Motor neuron (in vitro differentiated cells): ENCODE measurements around the gene TNS1. TPM values are rescaled to one million over a fixed set of nuclear protein-coding genes. Genes with fewer than 3 reads are reported as not detected.

Source experiments
- ATAC-seq, 8 experiments: fragments of 200-7000 bp; cut with Tn5 transposase; replicated peaks in 6 of 8; 2 replicates each; pipeline ENCODE4 v1.8.0; 2021; ENCODE audit warnings: mild to moderate bottlenecking in 8 of 8, moderate library complexity in 8 of 8
- H3K27ac ChIP-seq, 2 donors: fragments of 250-450 bp; sonication (Bioruptor Pico); 2 replicates each; pipeline ENCODE4 v1.9.0; 2021; ENCODE audit warnings: antibody characterized with exemption in 2 of 2, mild to moderate bottlenecking in 2 of 2, moderate library complexity in 1 of 2
- H3K4me1 ChIP-seq, 2 donors: fragments of 250-450 bp; sonication (Bioruptor Pico); replicated peaks in 1 of 2; 2 replicates each; pipeline ENCODE4 v1.6.1; 2021; ENCODE audit warnings: antibody characterized with exemption in 2 of 2, mild to moderate bottlenecking in 2 of 2, moderate library complexity in 1 of 2
- H3K4me3 ChIP-seq, 5 donors: fragments of 250-450 bp; sonication (Bioruptor Pico); 2 replicates each; pipeline ENCODE4 v1.9.0; 2021; ENCODE audit warnings: antibody characterized with exemption in 5 of 5, mild to moderate bottlenecking in 5 of 5, moderate library complexity in 4 of 5
- WGBS, 10 experiments: fragments of 450-650 bp; shearing (Covaris generic); methylation state at CpG; one replicate each; pipeline ENCODE4 v1.0.0; 2022; 5-methylcytosine and 5-hydroxymethylcytosine counted together
- in situ Hi-C, 9 experiments: fragments of 400-800 bp; cut with MboI; loops; one replicate each; pipeline ENCODE4 v1.15.0; 2021; ENCODE audit warnings: low sequenced_read_pairs in 9 of 9, low pct_unique_long_range_greater_than_20kb in 2 of 9; ENCODE audit not compliant: unreplicated experiment in 9 of 9
- total RNA-seq, 8 experiments: library from RNA; unstranded; fragments of 300-600 nt; gene quantifications; 2 replicates each; pipeline versions ENCODE4 v1.2.3 to v1.2.4, GENCODE V29; 2022

The TNS1 gene
- total RNA-seq, 8 experiments from 2014 or later: 2.3 to 41.7 (median 11.4) TPM

DNA sequence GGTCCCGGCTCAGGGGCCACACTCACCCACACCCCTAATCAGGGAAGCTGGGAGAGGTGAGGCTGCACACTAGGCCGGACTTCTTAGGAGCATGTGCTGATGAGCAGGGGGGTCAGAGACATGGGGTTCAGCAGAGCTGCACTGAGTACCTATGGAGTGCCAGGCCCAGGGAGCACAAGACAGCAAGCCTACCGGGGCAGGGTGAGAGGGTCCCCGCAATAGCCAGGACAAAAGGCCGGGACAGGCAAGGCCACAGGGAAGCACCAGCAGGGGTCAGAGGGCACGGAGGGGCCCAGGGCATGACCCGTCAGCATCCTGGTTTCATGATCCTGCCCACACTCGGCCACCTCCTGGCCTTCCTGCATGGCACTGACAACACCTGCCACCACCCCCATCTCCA is 73.5 kb downstream of the TNS1 start:
- Histone ChIP-seq H3K4me1 (peaks cover 15 to 18% of the 10 kb centered on the region in 2 donors), H3K27ac (no peak overlapping the region), H3K4me3 (no peak overlapping the region)
- 85 to 100% methylated on average over 3 to 4 of the region's 8 CpGs; no CpG with 5 or more reads in 8 of the 10 experiments for WGBS, 10 experiments
- no peak for ATAC-seq
- in situ Hi-C loops: no loop called here

DNA sequence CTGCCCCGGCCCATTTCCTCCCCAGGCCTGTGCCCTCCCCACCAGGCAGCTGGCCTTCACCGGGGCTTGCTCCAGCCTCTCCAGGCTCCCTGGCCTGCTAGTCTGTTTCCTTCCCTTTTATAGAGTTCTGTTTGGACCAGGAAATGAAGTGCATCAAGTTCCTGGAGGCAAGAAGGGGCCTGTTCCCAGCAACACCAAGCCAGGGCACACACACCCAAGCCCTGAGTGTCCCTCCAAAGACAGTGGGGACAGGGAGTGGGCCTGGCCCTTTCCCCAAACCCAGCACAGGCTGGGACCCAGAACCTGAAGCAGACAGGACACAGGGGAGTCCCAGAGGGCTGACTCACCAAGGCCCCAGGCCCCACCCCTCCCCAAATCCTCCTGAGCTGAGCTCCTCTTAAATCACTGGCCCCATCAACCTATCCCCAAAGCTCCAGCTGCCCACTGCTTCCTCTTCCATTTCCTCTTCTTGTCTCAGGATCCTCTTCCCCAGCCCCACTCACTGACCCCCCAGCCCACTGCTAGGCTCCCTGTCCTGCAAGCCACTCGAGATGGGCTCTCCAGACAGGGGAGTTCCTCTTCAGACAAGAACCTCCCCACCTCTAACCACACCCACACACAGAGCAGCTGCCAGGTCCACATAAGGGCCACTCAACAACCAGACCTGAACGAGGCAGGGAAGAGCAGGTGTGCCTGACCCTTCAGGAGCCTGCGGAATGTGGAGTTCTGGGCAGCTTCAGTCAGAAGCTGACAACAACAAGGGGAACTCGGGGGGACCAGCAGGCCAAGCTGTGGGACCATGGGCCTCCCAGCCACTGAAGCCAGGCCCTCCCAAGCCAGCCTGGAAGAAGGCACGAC is 74.2 kb downstream of the TNS1 start:
- ATAC-seq: peak in 2 of 8 experiments; percentile 9 to 26
- no peak overlapping the region for H3K27ac ChIP-seq
- in situ Hi-C loops: no loop called here
- 29 to 100% (median 40%) methylated on average over 1 of the region's 7 CpGs; no CpG with 5 or more reads in 7 of the 10 experiments for WGBS, 10 experiments
- peaks cover 14 to 18% of the 10 kb centered on the region in 2 donors for H3K4me1 ChIP-seq
- no peak overlapping the region for H3K4me3 ChIP-seq

DNA sequence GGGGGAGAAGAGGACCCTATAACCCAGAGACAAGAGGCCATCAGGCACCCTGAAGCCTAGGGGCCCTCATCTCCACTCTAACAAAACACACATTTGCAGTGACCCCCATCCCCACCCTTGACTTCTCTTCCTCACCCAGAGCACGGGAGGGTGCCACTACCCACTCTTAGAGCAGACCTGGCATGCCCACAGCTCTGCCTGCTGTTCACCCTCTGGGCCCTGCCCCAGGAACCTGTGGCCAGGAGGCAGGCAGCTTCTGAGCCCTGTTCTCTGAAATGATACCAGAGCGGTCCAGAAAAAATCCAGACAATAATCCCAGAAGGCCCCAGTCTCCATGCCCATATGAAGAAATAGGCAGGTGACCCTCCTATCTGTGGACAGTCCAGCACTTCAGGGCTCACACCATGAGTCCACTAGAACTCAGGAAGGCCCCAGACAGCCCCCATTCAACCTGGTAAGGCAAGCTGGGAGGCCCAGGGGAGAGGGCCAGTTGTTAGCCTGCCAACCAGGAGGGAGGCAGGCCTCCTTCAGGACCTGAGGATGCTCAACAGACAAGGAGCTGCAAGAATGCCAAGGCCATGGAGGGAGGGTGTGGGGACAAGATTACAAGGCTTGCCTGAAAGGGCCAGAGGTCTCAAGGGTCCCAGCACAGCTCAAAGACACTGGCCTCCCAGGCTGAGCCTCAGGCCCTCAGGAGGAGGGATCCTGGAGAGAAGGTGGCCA is 75.0 kb downstream of the TNS1 start:
- Histone ChIP-seq H3K4me1 (peaks cover 6 to 11% of the 10 kb centered on the region in 2 donors), H3K4me3 (no peak overlapping the region), H3K27ac (no peak overlapping the region)
- WGBS, 10 experiments: 57 to 88% (median 67%) methylated on average over 1 to 2 of the region's 2 CpGs; no CpG with 5 or more reads in 7 of the 10 experiments
- ATAC-seq: no peak
- in situ Hi-C loops: no loop called here

DNA sequence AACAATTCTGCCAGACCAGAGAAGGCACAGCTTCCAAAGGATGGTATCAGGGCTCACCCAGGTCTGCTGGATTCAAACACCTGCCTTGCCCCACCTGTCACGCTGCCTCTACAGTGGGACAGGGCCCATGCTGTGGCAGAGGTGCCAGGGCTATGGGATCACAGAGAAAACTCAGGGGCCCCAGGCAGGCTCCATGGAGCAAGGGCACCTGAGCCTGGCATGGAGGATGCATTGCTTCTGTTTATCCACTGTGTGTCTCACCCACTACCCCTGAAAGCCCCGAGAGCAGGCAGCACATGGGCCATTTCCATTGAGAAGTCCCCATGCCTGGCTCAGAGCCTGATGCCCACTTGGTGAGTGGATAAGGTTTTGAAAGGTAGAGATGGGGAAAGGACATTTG is 76.0 kb downstream of the TNS1 start:
- 80 to 100% (median 100%) methylated on average over 1 of the region's 2 CpGs; no CpG with 5 or more reads in 6 of the 10 experiments for WGBS, 10 experiments
- H3K4me1 ChIP-seq: peaks cover 0 to 12% of the 10 kb centered on the region in 2 donors
- in situ Hi-C loops: no loop called here
- no peak for ATAC-seq
- no peak overlapping the region for H3K27ac ChIP-seq
- no peak overlapping the region for H3K4me3 ChIP-seq

DNA sequence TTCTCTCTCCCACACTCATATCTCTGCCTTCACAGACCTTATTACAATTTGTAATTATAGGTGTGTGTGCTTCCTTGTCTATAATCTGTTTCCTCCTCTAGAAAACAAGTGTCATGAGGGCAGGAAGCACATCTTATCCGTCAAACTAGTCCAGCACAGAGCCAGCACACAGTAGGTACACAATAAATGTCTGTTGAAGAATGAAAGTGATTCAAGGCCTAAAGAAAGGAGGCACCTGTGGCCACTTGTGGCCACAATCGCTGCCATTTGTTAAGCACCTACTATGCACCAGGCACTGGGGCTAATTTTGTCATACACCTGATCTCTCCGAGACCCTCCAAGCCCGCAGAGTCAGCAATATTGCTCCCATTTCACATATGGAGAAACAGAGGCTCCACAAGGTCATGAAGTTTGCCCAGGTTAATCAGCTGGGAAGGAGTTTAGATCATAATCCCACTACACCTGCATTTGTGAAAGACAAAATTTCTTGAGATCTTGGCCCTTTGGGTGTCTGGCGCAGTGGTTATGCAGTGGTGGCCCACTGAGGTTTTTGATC is 78.4 kb downstream of the TNS1 start:
- ATAC-seq: no peak
- 93 to 100% (median 100%) methylated on average over 1 to 4 of the region's 5 CpGs; no CpG with 5 or more reads in 4 of the 10 experiments for WGBS, 10 experiments
- no peak overlapping the region for H3K4me3 ChIP-seq
- in situ Hi-C loops: no loop called here
- H3K27ac ChIP-seq: no peak overlapping the region
- peaks cover 12 to 16% of the 10 kb centered on the region in 2 donors for H3K4me1 ChIP-seq

DNA sequence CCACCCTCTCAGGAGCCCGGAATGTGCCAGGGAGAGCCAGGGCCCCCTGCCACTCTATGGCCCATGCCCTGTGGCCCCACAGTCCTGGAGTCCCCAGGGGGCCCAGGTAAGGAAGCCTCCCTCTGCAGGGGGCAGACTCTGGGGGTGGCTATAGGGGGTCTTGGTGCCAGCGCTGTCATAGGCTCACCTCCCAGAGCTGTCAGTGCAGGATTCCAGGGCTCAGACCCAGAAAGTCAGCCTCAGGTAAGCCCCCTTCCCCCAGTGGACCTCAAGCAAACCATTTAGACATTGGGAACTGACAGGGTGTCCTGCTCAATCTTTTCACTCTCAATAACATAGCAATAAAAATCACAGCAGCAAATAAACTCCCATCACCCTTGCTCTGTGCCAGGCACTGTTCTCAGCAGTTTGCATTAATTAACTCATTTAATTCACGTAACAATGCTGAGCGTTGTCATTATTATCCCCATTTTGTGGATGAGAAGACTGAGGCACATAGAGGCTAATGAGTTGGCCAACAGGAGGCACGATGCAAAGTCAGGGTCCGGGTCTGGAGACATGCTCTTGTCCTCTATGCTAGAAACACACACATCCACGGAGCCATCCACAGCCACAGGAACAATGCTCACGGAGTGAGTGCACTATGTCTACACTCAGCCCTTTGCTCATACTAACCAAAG is 79.6 kb downstream of the TNS1 start:
- no peak for ATAC-seq
- 58 to 100% (median 92%) methylated on average over 1 to 6 of the region's 8 CpGs; no CpG with 5 or more reads in 3 of the 10 experiments for WGBS, 10 experiments
- no peak overlapping the region for H3K4me3 ChIP-seq
- in situ Hi-C loops: no loop called here
- no peak overlapping the region for H3K27ac ChIP-seq
- H3K4me1 ChIP-seq: peaks cover 23 to 24% of the 10 kb centered on the region in 2 donors

DNA sequence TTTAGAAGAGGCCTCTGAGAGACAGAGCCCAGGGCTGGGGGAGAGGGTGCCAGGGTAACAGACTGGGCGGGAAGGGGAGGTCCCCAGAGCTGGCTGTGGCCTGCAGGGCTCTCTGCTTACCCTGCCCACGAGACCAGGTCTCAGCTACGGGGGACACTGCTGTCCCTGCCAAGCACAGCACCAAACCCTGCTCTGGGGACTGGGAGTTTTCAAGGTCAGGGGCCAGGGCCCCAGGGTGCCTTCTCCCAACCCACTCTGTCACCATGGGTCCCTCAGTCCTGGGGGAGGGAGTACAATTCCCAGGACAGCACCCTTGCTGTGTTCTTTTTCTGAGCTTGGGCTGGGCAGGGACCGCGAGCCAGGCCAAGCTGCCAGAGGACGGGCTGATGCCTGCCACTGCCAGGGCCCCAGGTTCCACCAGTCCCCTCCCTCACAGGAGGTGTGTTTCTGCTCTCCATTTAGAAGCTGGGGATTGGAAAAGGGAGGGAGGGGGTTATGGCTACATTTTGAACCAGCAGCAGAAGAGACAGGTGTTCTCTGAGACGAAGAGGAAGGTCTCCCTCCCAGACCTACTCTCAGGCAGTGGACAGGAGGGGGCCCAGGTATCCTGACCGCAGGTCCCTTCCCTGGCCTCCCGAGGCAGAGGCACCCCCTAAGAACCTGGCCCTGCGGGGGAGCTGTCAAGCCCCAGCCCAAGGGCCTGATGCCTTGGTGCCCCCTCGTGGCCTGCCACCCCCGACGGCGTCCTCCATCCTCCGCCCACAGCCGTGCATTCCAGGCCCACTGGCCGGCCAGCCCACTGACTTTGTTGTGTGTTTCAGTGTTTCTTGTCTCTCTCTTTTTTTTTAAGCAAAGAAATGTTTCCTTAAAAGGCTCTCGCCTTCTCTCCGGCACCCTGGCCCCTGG is 80.4 kb downstream of the TNS1 start:
- Histone ChIP-seq H3K27ac (no peak overlapping the region), H3K4me3 (no peak overlapping the region), H3K4me1 (peaks cover 23 to 25% of the 10 kb centered on the region in 2 donors)
- ATAC-seq: peak in 2 of 8 experiments; percentile 24 to 41
- in situ Hi-C loops: no loop called here
- 20 to 89% (median 80%) methylated on average over 1 to 5 of the region's 19 CpGs; no CpG with 5 or more reads in 5 of the 10 experiments for WGBS, 10 experiments

DNA sequence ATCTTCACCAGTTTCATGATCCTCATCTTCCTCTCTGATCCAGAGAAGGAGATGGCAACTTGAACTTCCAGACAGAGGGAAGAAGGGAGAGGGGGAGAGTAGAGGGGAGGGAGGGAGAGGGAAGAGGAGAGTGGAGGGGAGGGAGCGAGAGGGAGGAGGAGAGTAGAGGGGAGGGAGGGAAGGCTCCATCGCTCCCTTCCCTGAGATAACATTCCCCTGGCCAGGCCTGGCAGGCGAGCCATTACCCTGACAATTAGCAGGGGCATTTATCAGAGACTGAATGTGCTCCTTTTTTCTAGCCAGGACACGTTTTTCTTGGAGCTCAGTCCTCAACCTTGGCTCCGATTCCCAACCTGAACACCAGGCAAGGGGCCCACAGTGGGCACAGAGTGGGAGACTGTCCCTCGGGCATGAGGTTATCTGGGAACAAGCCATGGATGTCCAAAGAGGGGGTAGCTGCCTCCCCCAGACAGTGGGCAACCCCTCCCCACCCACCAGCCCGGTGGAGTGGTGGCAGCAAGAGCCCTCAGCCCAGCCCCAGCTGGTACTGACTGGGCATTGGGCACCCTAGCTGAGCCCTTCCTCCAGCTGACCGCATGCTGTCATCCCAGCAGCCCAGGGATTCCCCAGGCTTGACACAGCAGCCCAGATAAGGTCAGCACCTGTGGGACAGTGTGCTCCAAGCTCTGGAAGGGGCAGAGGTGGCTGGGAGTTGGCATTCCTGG is 81.8 kb downstream of the TNS1 start:
- peaks cover 23 to 25% of the 10 kb centered on the region in 2 donors for H3K4me1 ChIP-seq
- no peak overlapping the region for H3K4me3 ChIP-seq
- WGBS, 10 experiments: 0 to 80% methylated on average over 1 of the region's 8 CpGs; no CpG with 5 or more reads in 8 of the 10 experiments
- no peak overlapping the region for H3K27ac ChIP-seq
- in situ Hi-C loops: no loop called here
- ATAC-seq: peak in 5 of 8 experiments; percentile 62 to 84 (median 74)

DNA sequence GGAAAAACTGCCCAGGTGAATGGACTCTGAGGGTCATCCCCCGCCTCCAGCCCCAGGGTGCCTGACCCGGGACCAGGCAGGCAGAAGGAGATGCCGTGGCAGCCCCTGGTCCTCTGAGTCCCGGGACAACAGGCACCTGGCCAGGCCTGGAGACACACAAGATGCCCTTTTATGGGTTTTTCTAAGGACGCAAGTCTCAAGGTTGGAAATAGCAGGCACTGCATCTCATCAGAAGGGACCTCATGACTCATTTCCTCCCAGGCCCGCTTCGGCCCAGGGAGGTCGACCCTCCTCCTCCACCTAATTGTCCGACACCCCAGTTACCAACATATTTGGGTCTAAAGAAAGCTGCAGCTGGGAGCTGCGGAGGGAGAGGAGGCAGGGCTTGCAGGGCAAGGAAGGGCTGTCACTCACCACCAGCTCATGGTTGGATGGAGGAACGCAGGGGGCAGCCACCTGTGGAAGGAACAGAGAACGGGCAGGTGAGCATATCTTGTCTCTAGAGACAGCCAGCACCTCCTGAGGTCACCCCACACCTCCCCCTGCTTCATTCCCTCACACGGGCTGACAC is 82.9 kb downstream of the TNS1 start:
- WGBS, 10 experiments: 17 to 90% (median 60%) methylated on average over 1 to 2 of the region's 13 CpGs; no CpG with 5 or more reads in 5 of the 10 experiments
- peak in 1 of 8 experiments; percentile 29 for ATAC-seq
- Histone ChIP-seq H3K27ac (no peak overlapping the region), H3K4me3 (no peak overlapping the region), H3K4me1 (peaks cover 23 to 25% of the 10 kb centered on the region in 2 donors)
- in situ Hi-C loops: no loop called here

DNA sequence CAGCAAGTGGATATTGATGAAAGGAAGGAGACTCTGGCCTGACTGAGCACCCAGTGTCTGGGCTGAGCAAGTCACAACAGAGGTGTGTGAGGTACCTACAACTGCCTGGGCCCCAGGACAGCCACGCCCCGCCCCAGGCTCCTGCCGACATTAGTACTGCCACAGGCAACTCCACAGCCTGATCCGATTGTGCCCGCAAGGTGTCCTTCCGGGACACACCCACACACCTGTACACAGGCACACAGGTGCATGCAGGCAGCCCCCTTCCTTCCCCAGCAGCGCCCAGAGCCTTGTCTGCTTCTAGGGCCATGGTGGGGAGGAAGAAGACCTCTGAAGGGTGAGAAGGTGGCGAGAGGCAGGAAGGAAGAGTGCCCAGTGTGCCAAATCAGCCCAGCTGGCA is 83.6 kb downstream of the TNS1 start:
- WGBS, 10 experiments: 85 to 100% (median 91%) methylated on average over 2 to 8 of the region's 8 CpGs; no CpG with 5 or more reads in 6 of the 10 experiments
- no peak for ATAC-seq
- Histone ChIP-seq H3K27ac (no peak overlapping the region), H3K4me1 (peaks cover 23 to 25% of the 10 kb centered on the region in 2 donors), H3K4me3 (no peak overlapping the region)
- in situ Hi-C loops: no loop called here
